SH-SY5Y (cell line): ENCODE measurements around the gene CALM3.

ENCODE experiments used
- GATA2 ChIP-seq: IDR thresholded peaks from 2 replicates; pipeline ENCODE4 v1.6.1; 2011; ENCODE audit warnings: mild to moderate bottlenecking, low read depth, low read length
- GATA3 ChIP-seq: IDR thresholded peaks from 2 replicates; pipeline ENCODE4 v1.6.1; 2011; ENCODE audit warnings: low read depth, mild to moderate bottlenecking, low read length, moderate library complexity

GRCh38 chr19:46604781-46605355 is 3.7 kb downstream of the CALM3 start:
- TF ChIP-seq GATA2 (no peak), GATA3 (no peak)
